NOMO-1 (cell line): ENCODE measurements around the gene ACTBL2.
"Not testable (repeated sequence)": the region's sequence is repeated elsewhere in the genome, so short reads cannot be mapped to it uniquely, and the experiment has no call there.

Source experiments
- DNase-seq, 2 experiments: peaks; one replicate each; lab custom pipeline; 2025; ENCODE audit not compliant: unreplicated experiment in 2 of 2; lab: John Stamatoyannopoulos, UW

ACTBL2 gene

GRCh38 chr5:57494104-57495098 lies 11.8 kb upstream of the ACTBL2 start:
- peak in 1 of 2 experiments; percentile 7 for DNase-seq

GRCh38 chr5:57493034-57493433 lies 10.4 kb upstream of the ACTBL2 start:
- no peak for DNase-seq

- no peak for DNase-seq
These were observed 10.0 kb upstream of the ACTBL2 start for GRCh38 chr5:57492632-57493031.

GRCh38 chr5:57491369-57491965 lies 8.9 kb upstream of the ACTBL2 start:
- no peak for DNase-seq

- DNase-seq: no peak
These were observed 5.8 kb upstream of the ACTBL2 start for GRCh38 chr5:57488215-57488955.

- no peak for DNase-seq
These were observed 3.5 kb upstream of the ACTBL2 start for GRCh38 chr5:57486027-57486602.

GRCh38 chr5:57478826-57479225 lies 3.8 kb downstream of the ACTBL2 start:
- DNase-seq: no peak

- no peak for DNase-seq
These were observed 6.0 kb downstream of the ACTBL2 start for GRCh38 chr5:57476601-57477056.

GRCh38 chr5:57470339-57470738 lies 12.3 kb downstream of the ACTBL2 start:
- DNase-seq: no peak

- no peak for DNase-seq
These were observed 14.0 kb downstream of the ACTBL2 start for GRCh38 chr5:57468481-57469163.

- DNase-seq: no peak
These were observed 16.1 kb downstream of the ACTBL2 start for GRCh38 chr5:57466544-57466943.

GRCh38 chr5:57460056-57460455 lies 22.6 kb downstream of the ACTBL2 start:
- not testable (repeated sequence) for DNase-seq

GRCh38 chr5:57458443-57458842 lies 24.2 kb downstream of the ACTBL2 start:
- DNase-seq: no peak

GRCh38 chr5:57456531-57457135 lies 26.0 kb downstream of the ACTBL2 start:
- no peak for DNase-seq

GRCh38 chr5:57455511-57456455 lies 26.8 kb downstream of the ACTBL2 start:
- DNase-seq: no peak

GRCh38 chr5:57454896-57455295 lies 27.7 kb downstream of the ACTBL2 start:
- DNase-seq: no peak

- DNase-seq: no peak
These were observed 28.9 kb downstream of the ACTBL2 start for GRCh38 chr5:57453728-57454127.

GRCh38 chr5:57452885-57453284 lies 29.7 kb downstream of the ACTBL2 start:
- DNase-seq: no peak
